GM21515 (cell line): ENCODE results near the gene HMCN2.
A peak's percentile ranks its signal among the peaks of the same experiment; 100 is the strongest.

Experiments
- ATAC-seq: cut with Tn5 transposase; IDR thresholded peaks from one replicate; pipeline ENCODE4 v1.9.1; 2021; ENCODE audit not compliant: unreplicated experiment

Gene HMCN2

DNA sequence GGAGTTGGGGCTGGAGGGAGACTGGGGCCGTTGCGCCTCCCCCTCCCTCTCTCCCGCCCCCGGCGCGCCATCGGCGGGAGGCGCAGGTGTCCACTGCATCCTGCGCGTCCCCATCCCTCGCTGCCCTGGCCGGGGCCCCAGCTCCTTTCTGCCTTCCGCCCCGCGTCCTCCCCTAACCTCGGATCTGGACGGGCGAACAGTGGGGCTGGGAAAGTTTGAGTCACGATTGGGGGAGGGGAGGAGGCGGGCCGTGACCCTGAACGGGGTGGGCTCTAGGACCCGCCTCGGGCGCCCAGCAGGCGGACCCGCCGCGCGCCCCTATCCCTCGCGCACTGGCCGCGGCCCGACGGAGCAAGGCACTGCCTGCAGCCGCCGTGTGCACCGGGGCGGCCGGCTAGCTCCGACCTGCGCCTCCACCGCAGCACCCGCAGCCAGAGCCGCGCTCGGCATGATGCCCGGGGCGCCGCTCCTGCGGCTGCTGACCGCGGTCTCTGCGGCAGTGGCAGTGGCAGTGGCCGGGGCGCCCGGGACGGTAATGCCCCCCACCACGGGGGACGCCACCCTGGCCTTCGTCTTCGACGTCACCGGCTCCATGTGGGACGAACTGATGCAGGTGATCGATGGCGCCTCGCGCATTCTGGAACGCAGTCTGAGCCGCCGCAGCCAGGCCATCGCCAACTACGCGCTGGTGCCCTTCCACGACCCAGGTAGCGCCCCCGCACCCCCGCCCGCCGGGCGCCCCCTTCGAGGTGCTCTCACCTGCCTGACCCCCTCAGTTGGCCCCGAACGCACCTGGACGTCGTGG lies at the start of gene HMCN2:
Gene HMCN2 (plus strand): TSS at position 330 of the 805 bp plus-strand sequence. CDS start 119 bp downstream, at position 449.
- ATAC-seq = no peak

DNA sequence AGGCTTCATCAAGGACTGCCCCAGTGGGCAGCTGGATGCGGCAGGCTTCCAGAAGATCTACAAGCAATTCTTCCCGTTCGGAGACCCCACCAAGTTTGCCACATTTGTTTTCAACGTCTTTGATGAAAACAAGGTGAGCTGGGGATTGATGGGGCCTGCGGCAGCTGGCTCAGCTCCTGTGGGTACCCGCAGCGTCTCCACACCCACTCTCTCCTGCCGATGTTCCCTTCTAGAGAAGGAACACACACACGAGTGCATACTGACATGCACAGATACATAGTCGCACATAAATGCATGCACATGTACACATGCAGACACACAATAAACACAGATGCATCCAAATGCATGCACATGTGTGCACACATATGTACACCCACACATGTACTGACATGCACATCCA lies 47.7 kb upstream of the HMCN2 start:
- no peak for ATAC-seq

GRCh38 chr9:130219661-130220096 lies 45.9 kb upstream of the HMCN2 start:
- ATAC-seq = no peak

DNA sequence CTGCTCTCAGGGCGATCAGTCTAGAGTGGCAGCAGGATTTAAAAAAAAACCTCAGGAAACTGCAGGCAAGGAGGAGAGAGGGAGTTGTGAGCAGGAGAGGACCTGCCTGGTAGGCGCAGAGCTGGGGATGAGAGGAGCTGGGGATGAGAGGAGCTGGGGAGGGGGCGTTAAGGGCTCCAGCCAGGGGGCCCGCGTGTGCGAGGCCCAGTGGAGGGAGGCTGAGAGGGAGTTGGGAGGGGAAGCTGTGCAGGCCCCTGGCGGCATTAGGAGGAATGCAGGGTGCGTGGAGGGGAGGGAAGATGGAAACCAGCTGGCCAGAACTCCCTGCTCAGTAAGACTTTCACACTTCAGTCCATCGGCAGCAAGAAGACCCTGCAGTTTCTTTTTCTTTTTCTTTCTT lies 45.2 kb upstream of the HMCN2 start:
- ATAC-seq = no peak

DNA sequence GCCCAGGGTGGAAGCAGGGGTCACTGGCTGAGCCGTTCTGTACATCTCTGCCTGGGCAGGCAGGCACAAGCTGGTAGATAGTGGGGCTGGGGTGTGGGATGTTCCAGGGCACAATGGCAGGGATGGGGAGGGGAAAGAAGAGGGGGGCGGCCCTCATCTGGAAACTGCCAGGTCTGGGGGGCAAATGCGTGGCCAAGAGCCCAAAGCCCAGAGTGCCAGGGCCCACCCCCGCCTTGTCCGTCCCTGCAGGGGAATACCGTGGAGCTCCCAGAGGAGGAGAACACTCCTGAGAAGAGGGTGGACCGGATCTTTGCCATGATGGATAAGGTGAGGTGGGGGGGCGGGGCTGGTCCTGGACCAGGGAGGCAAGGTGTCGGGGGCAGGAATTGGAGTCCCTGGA lies 42.7 kb upstream of the HMCN2 start:
- ATAC-seq = no peak

- ATAC-seq = no peak
Measured at GRCh38 chr9:130225071-130225470, 40.5 kb upstream of the HMCN2 start.

DNA sequence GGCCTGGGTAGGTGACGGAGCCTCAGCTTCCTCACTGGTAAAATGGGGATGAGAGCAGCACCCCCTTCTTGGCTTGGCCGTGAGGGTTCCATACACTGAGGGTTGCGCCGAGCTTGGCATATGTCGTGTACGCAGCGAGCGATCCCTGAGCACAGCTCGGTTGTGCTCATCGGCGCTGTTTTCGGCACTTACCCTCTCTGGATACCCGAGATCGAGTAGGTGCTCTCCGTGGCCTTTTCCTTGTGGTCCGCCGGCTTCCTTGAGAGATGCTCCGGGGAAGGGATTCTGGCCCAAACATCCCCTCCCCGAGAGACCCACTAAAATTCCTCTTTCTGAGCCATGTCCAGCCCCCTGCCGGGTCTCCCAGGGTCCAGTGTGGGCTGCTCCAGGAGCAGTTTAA lies 40.0 kb upstream of the HMCN2 start:
- no peak for ATAC-seq

DNA sequence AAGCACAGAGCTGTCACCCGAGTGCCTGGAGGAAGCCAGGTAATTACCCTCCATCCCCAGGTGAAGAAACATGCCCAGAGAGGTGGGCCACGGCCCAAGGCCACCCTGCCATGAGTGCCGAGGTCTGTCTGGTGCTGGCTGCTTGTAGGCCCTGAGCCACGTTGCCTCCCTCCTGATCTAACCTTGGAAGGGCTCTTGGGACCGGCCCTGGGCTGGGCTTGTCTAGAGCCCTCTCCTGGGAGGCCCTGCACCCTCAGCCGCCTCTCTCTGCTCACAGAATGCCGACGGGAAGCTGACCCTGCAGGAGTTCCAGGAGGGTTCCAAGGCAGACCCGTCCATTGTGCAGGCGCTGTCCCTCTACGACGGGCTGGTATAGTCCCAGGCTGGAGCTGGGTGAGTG lies 39.4 kb upstream of the HMCN2 start:
- ATAC-seq = no peak

DNA sequence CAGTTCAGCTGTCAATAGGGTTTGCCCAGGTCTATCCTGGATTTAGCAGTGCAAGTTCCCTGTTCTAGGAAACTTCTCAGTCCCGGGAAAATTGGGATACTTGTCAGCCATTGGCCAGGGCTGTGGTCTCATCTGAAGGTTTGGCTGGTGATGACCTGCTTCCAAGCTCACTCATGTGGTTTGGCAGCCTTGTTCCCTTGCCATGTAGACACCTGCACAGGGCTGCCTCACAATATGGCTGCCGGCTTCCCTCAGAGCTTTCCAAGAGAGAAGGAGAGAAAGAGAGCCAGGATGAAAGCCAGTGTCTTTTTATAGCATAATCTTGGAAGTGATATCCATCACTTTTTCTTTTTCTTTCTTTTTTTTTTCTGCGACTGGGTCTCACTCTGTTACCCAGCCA lies 37.7 kb upstream of the HMCN2 start:
- ATAC-seq = no peak

- no peak for ATAC-seq
Measured at GRCh38 chr9:130229759-130230158, 35.8 kb upstream of the HMCN2 start.

- no peak for ATAC-seq
Measured at GRCh38 chr9:130230631-130231030, 34.9 kb upstream of the HMCN2 start.

DNA sequence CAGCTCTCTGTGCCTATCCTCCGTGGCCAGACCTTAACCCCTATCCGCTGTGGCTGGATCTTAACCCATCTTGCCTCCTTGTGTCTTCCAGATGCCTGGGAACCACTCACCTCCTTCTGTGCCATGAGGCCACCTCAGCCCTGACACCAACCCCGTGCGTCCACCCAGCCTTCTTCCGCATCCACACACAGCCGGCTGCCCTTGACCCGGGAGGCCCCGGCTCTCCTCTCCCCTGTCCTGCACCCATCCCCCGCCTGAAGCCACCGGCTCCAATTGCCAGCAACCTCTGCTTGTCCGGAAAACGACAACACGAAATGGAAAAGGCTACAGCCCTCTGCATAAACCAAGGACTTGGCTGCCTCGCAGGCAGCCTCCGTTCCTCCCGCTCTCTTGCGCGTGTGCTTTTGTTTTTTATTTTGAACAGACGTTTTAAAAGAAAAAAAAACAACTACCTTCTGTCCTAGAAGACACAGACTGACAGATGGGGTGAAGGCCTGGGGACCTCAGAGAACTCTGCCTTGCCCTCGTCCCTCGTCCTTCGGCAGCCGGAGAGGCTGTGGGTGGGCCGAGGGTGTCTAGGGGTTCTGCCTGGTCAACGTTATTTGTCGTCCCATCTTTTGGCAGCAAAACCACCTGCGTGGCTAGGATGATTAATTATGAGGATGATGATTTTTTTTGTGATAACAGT lies 32.5 kb upstream of the HMCN2 start:
- ATAC-seq = no peak

DNA sequence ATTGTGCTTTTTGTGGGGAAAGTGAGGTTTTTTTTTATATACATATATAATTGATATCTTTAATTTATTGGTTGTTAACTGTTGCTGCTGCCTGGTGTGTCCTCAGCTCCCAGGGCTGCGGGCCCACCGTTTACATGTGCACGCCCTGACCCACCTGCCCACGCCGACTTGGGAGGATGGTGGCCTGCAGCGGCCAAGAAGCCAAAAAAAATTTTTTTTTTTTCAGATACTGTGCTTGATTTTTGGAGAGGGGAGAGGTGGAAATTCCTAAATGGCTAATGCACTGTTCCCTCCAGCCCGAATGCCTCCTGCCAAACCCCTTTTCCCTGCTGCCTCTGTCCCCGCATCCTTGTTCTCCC lies 32.0 kb upstream of the HMCN2 start:
- no peak for ATAC-seq

DNA sequence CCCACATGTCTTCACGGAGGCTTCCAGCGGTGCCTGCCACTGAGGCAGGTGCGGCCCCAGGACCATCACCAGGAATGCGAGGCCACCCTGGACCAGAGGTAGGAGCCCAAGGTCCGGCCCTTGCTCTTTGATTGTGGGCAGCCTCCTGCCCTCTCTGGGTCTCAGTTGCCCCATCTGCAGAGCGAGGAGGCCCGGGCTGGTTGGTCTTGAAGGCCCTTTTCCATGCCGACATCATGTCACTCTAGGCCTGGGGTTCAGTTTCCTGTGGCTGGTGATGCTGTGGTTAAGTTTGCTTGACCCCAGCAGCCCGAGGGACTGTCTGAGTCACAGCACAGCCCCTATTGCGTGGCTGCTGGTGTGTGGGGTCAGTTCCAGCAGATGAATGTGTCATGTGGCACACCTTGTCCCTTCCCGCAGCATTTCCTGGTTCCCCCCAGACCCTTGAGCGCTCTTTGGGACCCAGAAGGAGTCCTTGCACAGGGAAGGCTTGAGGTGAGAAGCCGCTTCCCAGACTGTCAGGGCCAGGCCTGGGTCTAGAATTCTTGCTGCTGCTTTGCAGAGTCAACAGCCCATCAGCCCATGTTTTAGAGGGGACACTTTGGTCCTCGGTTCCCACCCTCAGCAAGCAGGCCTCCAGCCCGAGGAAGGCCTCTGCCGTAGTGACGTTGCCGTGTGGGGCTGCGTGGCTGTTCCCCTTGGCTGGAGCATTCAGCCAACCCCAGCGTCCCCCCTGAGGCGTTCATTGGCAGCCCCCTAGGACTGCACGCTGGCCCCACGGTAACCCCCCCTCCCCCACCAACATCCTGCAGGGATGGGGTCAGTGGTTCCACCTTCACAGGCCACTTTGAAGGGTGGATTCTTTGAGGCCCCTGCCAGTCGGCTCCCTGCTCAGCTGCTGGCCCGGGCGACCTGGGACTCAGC lies 31.0 kb upstream of the HMCN2 start:
- ATAC-seq = no peak

DNA sequence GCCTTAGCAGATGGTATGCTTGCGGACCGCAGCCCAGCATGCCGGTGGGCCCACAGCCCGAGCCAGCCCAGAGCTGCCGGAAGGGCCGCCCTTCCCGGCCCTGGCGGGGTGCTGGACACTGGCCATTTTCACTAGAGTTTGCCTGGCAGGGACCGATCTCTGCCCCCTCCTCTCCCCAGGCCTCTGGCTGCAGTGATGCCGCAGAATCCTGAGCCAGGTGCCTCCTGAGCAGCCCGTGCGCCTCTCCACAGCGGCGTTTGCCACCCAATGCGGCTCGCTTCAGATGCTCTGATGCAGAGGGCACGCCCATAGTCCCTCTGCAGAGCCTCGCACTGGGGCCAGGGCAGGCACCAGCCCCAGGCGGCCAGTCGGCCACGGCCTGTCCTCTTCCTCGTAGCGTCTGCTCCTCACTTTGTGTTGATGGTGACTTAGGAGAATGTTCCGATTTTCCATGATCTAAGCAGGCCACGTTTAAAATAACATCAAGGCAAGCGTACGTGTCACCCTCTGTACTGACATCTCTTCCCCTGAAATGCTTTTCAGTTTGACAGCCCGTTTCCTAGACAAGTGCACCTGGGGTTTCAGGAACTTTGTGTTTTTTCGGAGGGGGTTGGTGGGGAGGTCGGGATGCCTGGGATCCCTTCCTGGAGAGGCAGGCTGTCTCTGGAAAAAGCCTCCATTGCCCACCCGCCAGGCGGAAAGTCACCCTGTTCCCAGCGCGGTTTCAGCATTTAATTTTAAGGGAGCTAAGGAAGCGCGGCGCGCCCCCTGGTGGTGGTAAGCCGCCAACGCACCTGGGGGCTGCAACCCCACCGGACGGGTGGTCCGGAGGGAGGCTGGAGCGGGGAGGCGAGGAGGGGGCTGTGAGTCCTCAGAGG lies 29.8 kb upstream of the HMCN2 start:
- no peak for ATAC-seq

GRCh38 chr9:130236436-130236985 lies 29.0 kb upstream of the HMCN2 start:
- ATAC-seq = no peak

GRCh38 chr9:130237076-130237475 lies 28.5 kb upstream of the HMCN2 start:
- no peak for ATAC-seq

DNA sequence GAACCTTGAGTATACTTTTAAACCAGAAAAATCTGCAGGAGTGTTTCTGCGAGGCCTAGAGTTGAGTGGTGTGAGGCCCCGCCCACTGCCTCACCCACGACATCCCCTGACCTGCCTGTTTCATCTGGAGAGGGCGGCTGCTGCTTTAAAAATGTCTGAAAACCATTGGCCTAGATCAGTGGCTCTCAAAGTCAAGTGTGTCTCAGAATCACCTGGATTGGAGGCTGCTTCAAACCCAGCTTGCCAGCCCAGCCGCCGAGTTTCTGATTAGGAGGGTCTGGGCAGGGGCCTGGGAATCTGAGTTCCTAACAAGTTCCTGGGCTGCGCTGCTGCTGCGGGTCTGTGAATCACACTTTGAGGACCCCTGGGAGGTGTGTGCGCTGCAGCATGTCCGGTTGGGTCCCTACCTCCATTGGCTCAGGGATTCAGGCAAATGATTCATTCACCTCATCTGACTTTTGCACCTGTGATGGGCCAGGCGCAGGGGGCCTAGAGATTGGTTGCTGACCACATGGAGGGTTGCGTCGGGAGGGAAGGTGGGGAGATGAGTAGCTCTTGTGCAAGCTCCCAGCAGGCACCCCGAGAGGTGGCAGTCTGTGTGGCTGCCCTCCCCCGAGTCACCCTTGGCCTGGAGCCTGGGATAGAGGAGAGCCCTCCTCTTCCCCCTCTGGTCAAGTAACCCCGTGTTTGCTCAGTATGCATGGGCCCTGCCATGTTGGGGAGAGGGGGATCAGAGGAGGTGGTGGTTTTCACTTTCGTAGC lies 27.6 kb upstream of the HMCN2 start:
- no peak for ATAC-seq

- peak; percentile 17 for ATAC-seq
Measured at GRCh38 chr9:130239363-130239695, 26.2 kb upstream of the HMCN2 start.
